ENCODE data around the gene PERCC1. TPM values are rescaled to one million over a fixed set of nuclear protein-coding genes. Genes with fewer than 3 reads are reported as not detected.
A peak's percentile ranks its signal among the peaks of the same experiment; 100 is the strongest.

Gene PERCC1
- total and polyA plus RNA-seq, 2 of the 4 experiments (the other 2 are of a cell fraction) = not detected

DNA sequence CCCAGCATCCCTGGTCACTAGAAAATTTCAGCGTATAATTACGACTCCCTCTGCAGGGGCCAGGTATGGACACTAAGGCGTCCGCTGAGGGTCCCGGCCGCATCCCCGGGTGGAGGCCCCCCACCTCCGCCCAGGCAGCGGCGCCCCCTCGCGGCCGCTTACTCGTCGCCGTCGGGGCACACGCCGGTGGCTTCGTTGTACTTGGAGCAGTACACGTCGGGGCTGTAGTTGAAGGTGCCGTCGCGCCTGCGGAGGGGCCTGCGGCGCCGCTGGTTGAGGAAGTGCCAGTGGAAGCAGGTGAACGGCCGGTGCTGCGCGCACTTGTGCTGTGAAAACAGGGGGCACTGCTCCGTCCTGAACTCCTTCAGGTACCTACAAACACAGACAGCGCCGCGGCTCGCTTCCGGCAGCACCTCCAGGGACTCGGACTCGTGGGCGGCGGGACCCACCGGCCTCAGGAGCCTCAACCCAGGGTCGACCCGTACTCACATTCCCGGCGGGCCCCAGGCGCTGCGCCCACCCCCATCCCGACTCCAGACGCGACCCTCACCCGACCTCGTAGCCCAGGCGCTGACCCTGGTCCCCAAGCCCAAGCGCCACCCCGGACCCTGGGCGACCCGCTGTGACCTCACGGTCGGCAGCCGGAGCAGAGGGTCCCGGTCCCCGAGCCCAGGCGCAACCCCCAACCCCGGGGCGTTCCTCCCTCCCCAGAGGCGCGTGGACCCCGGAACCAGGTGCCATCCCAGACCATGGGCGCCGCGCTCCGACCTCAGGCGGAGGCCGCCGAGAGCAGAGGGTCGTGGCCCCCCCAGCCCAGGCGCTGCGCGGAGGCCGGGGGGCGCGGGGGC lies 17.0 kb upstream of the PERCC1 start:
- H2BK120ac ChIP-seq (ENCODE audit: low read depth, low read length) = no peak overlapping the region
- peak overlapping the region; percentile 75 for H2BK5ac ChIP-seq (ENCODE audit: low read depth, low read length, poor library complexity, severe bottlenecking)
- H4K5ac ChIP-seq (ENCODE audit: low read depth, low read length) = peak overlapping the region; percentile 26
- BruUV-seq (replicated peaks) = no TSS peak
- peaks cover 9% of the 10 kb centered on the region for H3K36me3 ChIP-seq (ENCODE audit: control insufficient read depth, insufficient read depth, low read length)
- no peaks in the 10 kb centered on the region for H4K20me1 ChIP-seq (ENCODE audit: insufficient read depth, low read length)
- peak overlapping the region; percentile 86 for H3K4me2 ChIP-seq (ENCODE audit: low read depth, low read length)
- H3K4me1 ChIP-seq (ENCODE audit: control insufficient read depth, insufficient read depth, low read length) = no peaks in the 10 kb centered on the region; the same call in 1 of the 2 replicates
- H3K4me3 ChIP-seq (ENCODE audit: insufficient read depth, low read depth, low read length) = peak overlapping the region; percentile 85
- intact Hi-C loops (cut with micrococcal nuclease) (no loop called here), dilution Hi-C loops (cut with HindIII; ENCODE audit: low sequenced_read_pairs, unreplicated experiment) (no loop called here), in situ Hi-C loops (cut with MboI; ENCODE audit: low sequenced_read_pairs) (no loop called here)
- 8% methylated on average over 25 of the region's 85 CpGs; no CpG with 5 or more reads in 1 of the 2 experiments for WGBS, 2 experiments (ENCODE audit: extremely low coverage in 2 of 2, insufficient read length in 1 of 2)
- H4K8ac ChIP-seq (ENCODE audit: low read depth in 2 of 2, low read length in 2 of 2) = peak overlapping the region; percentile 33 to 65; a peak in 2 of 4 replicates
- H3K4ac ChIP-seq (ENCODE audit: low read depth, low read length) = peak overlapping the region; percentile 75
- H4K91ac ChIP-seq (ENCODE audit: insufficient read depth, low read depth, low read length) = no peak overlapping the region
- ATAC-seq (ENCODE audit: low read depth) = peak; percentile 46
- peak overlapping the region; percentile 94 for H2AFZ ChIP-seq (replicated peaks; ENCODE audit: low read length, poor library complexity)
- H3K79me1 ChIP-seq (ENCODE audit: low read depth in 1 of 2, low read length in 2 of 2) = peaks cover 13 to 30% of the 10 kb centered on the region in 2 experiments; a peak in 3 of 4 replicates
- peak overlapping the region; percentile 66; the same call in 1 of the 2 replicates for H3K23ac ChIP-seq (ENCODE audit: low read depth, low read length)
- H2BK15ac ChIP-seq (ENCODE audit: low read depth, low read length) = no peak overlapping the region
- ChIA-PET POLR2A (ENCODE audit: unreplicated experiment) (no interaction called here), CTCF (no interaction called here)
- H2BK20ac ChIP-seq (ENCODE audit: low read depth, low read length) = 0 out of 2 replicates have a peak overlapping the region, but pooled peaks have one; percentile 24
- H3K56ac ChIP-seq (ENCODE audit: extremely low read depth, insufficient read depth, low read length) = no peak overlapping the region
- H2AK9ac ChIP-seq (replicated peaks; ENCODE audit: low read depth, low read length, poor library complexity) = peak overlapping the region; percentile 93
- peak overlapping the region; percentile 43; the same call in 1 of the 2 replicates for H2AK5ac ChIP-seq (ENCODE audit: low read depth, low read length)
- H3K18ac ChIP-seq (ENCODE audit: low read depth, low read length) = no peak overlapping the region; the same call in 1 of the 2 replicates
- peak overlapping the region; percentile 77 for H3K9ac ChIP-seq (ENCODE audit: low read depth, low read length)
- peak overlapping the region; percentile 53 for H3K27ac ChIP-seq (ENCODE audit: insufficient read depth, low read length)
- no peaks in the 10 kb centered on the region for H3K27me3 ChIP-seq (ENCODE audit: control insufficient read depth, insufficient read depth, low read length)
- H3K9me3 ChIP-seq (ENCODE audit: control insufficient read depth, insufficient read depth, low read length) = no peaks in the 10 kb centered on the region
- H3K14ac ChIP-seq (replicated peaks; ENCODE audit: low read depth, low read length) = no peak overlapping the region; the same call in 1 of the 2 replicates
- no peaks in the 10 kb centered on the region for H3K9me1 ChIP-seq (ENCODE audit: insufficient read depth, low read length)
- DNase-seq = peak; percentile 27
- TF ChIP-seq RFX5 (IDR thresholded peaks at IDR 0.05; ENCODE audit: low read depth, low read length) = no peak
- no peak for TF ChIP-seq BHLHE40 (IDR thresholded peaks at IDR 0.05; ENCODE audit: low read depth, low read length)
- peak; percentile 38 for TF ChIP-seq RAD21 (IDR thresholded peaks at IDR 0.05; ENCODE audit: low read length)
- no peak for TF ChIP-seq CHD1 (IDR thresholded peaks at IDR 0.05; ENCODE audit: low read depth, low read length)
- TF ChIP-seq CTCF (conservative IDR thresholded peaks at IDR 0.05; ENCODE audit: low read depth, low read length) = peak; percentile 52
- no peak for TF ChIP-seq POLR2A (IDR thresholded peaks at IDR 0.05; ENCODE audit: low read depth, low read length)
- TF ChIP-seq MXI1 (IDR thresholded peaks at IDR 0.05; ENCODE audit: borderline replicate concordance, low read depth, low read length) = no peak
- TF ChIP-seq MAZ (IDR thresholded peaks at IDR 0.05; ENCODE audit: borderline replicate concordance, low read depth, low read length) = peak; percentile 43; the same call in 1 of the 2 replicates
- TF ChIP-seq SMC3 (IDR thresholded peaks at IDR 0.05; ENCODE audit: low read depth, low read length) = 0 out of 2 replicates have a peak, but pooled peaks have one; percentile 7
- TF ChIP-seq USF2 (IDR thresholded peaks at IDR 0.05; ENCODE audit: low read depth, low read length) = no peak
- TF ChIP-seq CEBPB (IDR thresholded peaks at IDR 0.05; ENCODE audit: low read depth, low read length) = no peak
- TF ChIP-seq NFE2L2 (IDR thresholded peaks at IDR 0.05; ENCODE audit: low read depth, low read length) = no peak
- TF ChIP-seq ELK1 (IDR thresholded peaks at IDR 0.05; ENCODE audit: borderline replicate concordance, low read depth, low read length) = no peak
- no peak for TF ChIP-seq MAFK (IDR thresholded peaks at IDR 0.05; ENCODE audit: low read depth, low read length)

All from IMR-90 (cell line).